Panc1 (cell line): ENCODE results near the gene NFATC3. TPM values are rescaled to one million over a fixed set of nuclear protein-coding genes. Genes with fewer than 3 reads are reported as not detected.

Experiments used
- ATAC-seq: fragments of 200-7000 bp; cut with Tn5 transposase; 2 replicates; pipeline ENCODE4 v1.9.1; 2020; ENCODE audit warnings: mild to moderate bottlenecking, moderate library complexity
- BruUV-seq: library from RNA; stranded (reverse); fragments of 400-500 nt; replicated peaks from 2 replicates; lab custom pipeline; 2021; lab: Mats Ljungman, UMichigan
- CTCF ChIA-PET: fragments of 300-600 bp; sonication (Branson Sonifier 250); formaldehyde crosslinking; loops from one replicate; lab custom pipeline; 2022; ENCODE audit warnings: antibody characterized with exemption; lab: Charles Lee
- POLR2A ChIA-PET: fragments of 300-600 bp; sonication (Branson Sonifier 250); formaldehyde crosslinking; loops from one replicate; lab custom pipeline; 2022; ENCODE audit warnings: antibody characterized with exemption; lab: Charles Lee
- DNase-seq: peaks from one replicate; pipeline ENCODE4 v3.0.0-alpha.2; 2010; ENCODE audit warnings: low read depth, low spot score
- H3K27ac ChIP-seq: 2 replicates; pipeline ENCODE4 v1.5.1; 2011; ENCODE audit warnings: mild to moderate bottlenecking, low read length, inconsistent platforms
- H3K27me3 ChIP-seq: fragments of 200-500 bp; sonication (Bioruptor generic); 2 replicates; pipeline ENCODE4 v1.6.0; 2014; ENCODE audit warnings: low read length, inconsistent platforms; ENCODE audit not compliant: control insufficient read depth, insufficient read depth
- H3K36me3 ChIP-seq: fragments of 200-500 bp; sonication (Bioruptor generic); 2 replicates; pipeline ENCODE4 v1.5.1; 2014; ENCODE audit warnings: inconsistent platforms, mild to moderate bottlenecking, low read length, moderate library complexity; ENCODE audit not compliant: control insufficient read depth, insufficient read depth
- H3K4me1 ChIP-seq: 2 replicates; pipeline ENCODE4 v1.5.1; 2011; ENCODE audit warnings: inconsistent platforms, mild to moderate bottlenecking, low read length, moderate library complexity; ENCODE audit not compliant: control insufficient read depth, insufficient read depth
- H3K4me3 ChIP-seq, 2 experiments: 2 replicates each; pipeline ENCODE4 v1.5.1; 2011 to 2012; ENCODE audit warnings: low read depth in 2 of 2, low read length in 2 of 2, mild to moderate bottlenecking in 2 of 2, inconsistent platforms in 1 of 2, moderate library complexity in 1 of 2
- H3K9me3 ChIP-seq: fragments of 200-500 bp; sonication (Bioruptor generic); 2 replicates; pipeline ENCODE4 v1.5.1; 2014; ENCODE audit warnings: low read depth, mild to moderate bottlenecking, inconsistent platforms, low read length, moderate library complexity; ENCODE audit not compliant: control insufficient read depth, insufficient read depth
- CTCF ChIP-seq: fragments of 450-650 bp; IDR thresholded peaks from 2 replicates; pipeline ENCODE4 v1.5.1; 2017; ENCODE audit warnings: mild to moderate bottlenecking
- POLR2AphosphoS5 ChIP-seq: IDR thresholded peaks from 2 replicates; pipeline ENCODE4 v1.6.1; 2012; ENCODE audit warnings: mild to moderate bottlenecking, low read depth, low read length, moderate library complexity
- REST ChIP-seq, 2 experiments: IDR thresholded peaks; 2 replicates each; pipeline ENCODE4 v1.6.1; 2011 to 2012; ENCODE audit warnings: low read depth in 2 of 2, control low read depth in 1 of 2, low read length in 1 of 2, mild to moderate bottlenecking in 1 of 2, moderate library complexity in 1 of 2; ENCODE audit not compliant: insufficient read depth in 1 of 2
- SIN3A ChIP-seq: IDR thresholded peaks from 2 replicates; pipeline ENCODE4 v1.6.1; 2012; ENCODE audit warnings: low read depth, mild to moderate bottlenecking, low read length, moderate library complexity, borderline replicate concordance; ENCODE audit not compliant: insufficient read depth
- TCF7L2 ChIP-seq: IDR thresholded peaks from 2 replicates; pipeline ENCODE4 v1.6.1; 2011; ENCODE audit warnings: mild to moderate bottlenecking, low read depth, low read length, inconsistent platforms
- in situ Hi-C: cut with HindIII; loops from 2 replicates; pipeline ENCODE4 v1.10.0; 2016; ENCODE audit warnings: low sequenced_read_pairs, low pct_unique_long_range_greater_than_20kb
- intact Hi-C: fragments of 100-400 bp; cut with micrococcal nuclease; formaldehyde crosslinking; loops from one replicate; pipeline ENCODE4 v1.10.0; 2022; ENCODE audit not compliant: unreplicated experiment
- total RNA-seq: library from RNA; stranded (reverse); gene quantifications from one replicate; pipeline ENCODE4 v1.2.1, GENCODE V29; 2021; ENCODE audit not compliant: unreplicated experiment

The NFATC3 gene
- total RNA-seq, 1 experiment from 2014 or later, result 24.8 TPM

GRCh38 chr16:68094614-68094934, 9.4 kb downstream of the NFATC3 start:
- in situ Hi-C loops (no loop called here), intact Hi-C loops (no loop called here)
- Histone ChIP-seq H3K9me3 (no peaks in the 10 kb centered on the region), H3K27ac (no peak overlapping the region), H3K4me3 (no peak overlapping the region), H3K27me3 (no peaks in the 10 kb centered on the region), H3K36me3 (no peaks in the 10 kb centered on the region), H3K4me1 (peaks cover 4% of the 10 kb centered on the region)
- no peak for ATAC-seq
- ChIA-PET POLR2A (no interaction called here), CTCF (interaction anchor here (0.6 kb wide), 1 partner anchor 30 kb away, joined by 3 read pairs; no protein-coding TSS in a partner anchor)
- TF ChIP-seq REST (IDR thresholded peaks at IDR 0.05; ENCODE audit: insufficient read depth in 1 of 2, low read depth in 2 of 2, low read length in 1 of 2) (no peak), SIN3A (no peak), POLR2AphosphoS5 (no peak), TCF7L2 (no peak), CTCF (no peak)
- DNase-seq, result no peak
- no TSS peak for BruUV-seq

GRCh38 chr16:68096491-68096890, 11.3 kb downstream of the NFATC3 start:
- ATAC-seq (no peak), DNase-seq (no peak)
- Histone ChIP-seq H3K36me3 (no peaks in the 10 kb centered on the region), H3K4me1 (peaks cover 4% of the 10 kb centered on the region; the same call in 1 of the 2 replicates), H3K9me3 (no peaks in the 10 kb centered on the region), H3K27ac (no peak overlapping the region), H3K4me3 (no peak overlapping the region), H3K27me3 (no peaks in the 10 kb centered on the region)
- intact Hi-C loops, result no loop called here
- CTCF ChIA-PET, result interaction anchor here (0.6 kb wide), 1 partner anchor 16 kb away, joined by 14 read pairs; no protein-coding TSS in a partner anchor
- BruUV-seq, result no TSS peak
- in situ Hi-C loops, result no loop called here
- POLR2A ChIA-PET, result no interaction called here
- TF ChIP-seq TCF7L2 (no peak), POLR2AphosphoS5 (no peak), CTCF (no peak)
